Cardiac muscle cell (in vitro differentiated cells and primary cell): ENCODE results near the gene ZSCAN22. TPM values are rescaled to one million over a fixed set of nuclear protein-coding genes. Genes with fewer than 3 reads are reported as not detected.

ENCODE experiments used
- DNase-seq, 2 donors: peaks; one replicate each; pipeline versions ENCODE4 v3.0.0 to v3.0.0-alpha.2; 2010 to 2017; ENCODE audit warnings: low read depth in 1 of 2, low spot score in 1 of 2
- H3K27ac ChIP-seq: fragments of 200-600 bp; sonication (generic); 2 replicates; pipeline ENCODE4 v1.5.1; 2016
- H3K27me3 ChIP-seq: fragments of 200-600 bp; sonication (generic); 2 replicates; pipeline ENCODE4 v1.6.0; 2016; ENCODE audit warnings: control low read depth
- H3K36me3 ChIP-seq: fragments of 200-600 bp; sonication (generic); 2 replicates; pipeline ENCODE4 v1.5.1; 2016; ENCODE audit warnings: control low read depth
- H3K4me1 ChIP-seq: fragments of 200-600 bp; sonication (generic); 2 replicates; pipeline ENCODE4 v1.8.1; 2017; ENCODE audit warnings: low read depth, mild to moderate bottlenecking, mixed run types
- H3K4me3 ChIP-seq: fragments of 200-600 bp; sonication (generic); 2 replicates; pipeline ENCODE4 v1.5.1; 2016; ENCODE audit warnings: mild to moderate bottlenecking
- H3K9me3 ChIP-seq: fragments of 200-600 bp; sonication (generic); 2 replicates; pipeline ENCODE4 v1.5.1; 2017; ENCODE audit warnings: low read depth, mild to moderate bottlenecking, control low read depth
- polyA plus RNA-seq: library from polyadenylated mRNA; unstranded; fragments of >200 nt; fragmentation: Nextera tagmentation; extraction: Ambion mirVana; gene quantifications from 2 replicates; pipeline ENCODE4 v1.2.1, GENCODE V29; 2016
- total RNA-seq: library from RNA; depleted of rRNA; stranded (reverse); fragments of >200 nt; gene quantifications from 2 replicates; pipeline ENCODE4 v1.2.3, GENCODE V29; 2016
- TF ChIP-seq, protein P1 (sequence below): IDR thresholded peaks from 2 replicates; pipeline ENCODE4 v1.5.1; 2012; ENCODE audit warnings: low read depth, mild to moderate bottlenecking, low read length

The ZSCAN22 gene
- total and polyA plus RNA-seq, 2 experiments from 2014 or later: 2.5 to 4.2 TPM

GRCh38 chr19:58362272-58362994 is 35.6 kb downstream of the ZSCAN22 start, which contains the start of gene ZNF497:
Gene ZNF497, minus strand, starts transcription at chr19:58362751. Its CDS starts 5,116 bp downstream, at chr19:58357635.
- no peaks in the 10 kb centered on the region for H3K36me3 ChIP-seq
- H3K9me3 ChIP-seq: no peaks in the 10 kb centered on the region
- peak within 1 kb of the TSS; percentile 94 for H3K27ac ChIP-seq
- peak; percentile 97 to 99 for DNase-seq
- H3K4me1 ChIP-seq: no peaks in the 10 kb centered on the region
- no peaks in the 10 kb centered on the region for H3K27me3 ChIP-seq
- H3K4me3 ChIP-seq: peak within 1 kb of the TSS; percentile 68
- TF ChIP-seq, protein P1, sequence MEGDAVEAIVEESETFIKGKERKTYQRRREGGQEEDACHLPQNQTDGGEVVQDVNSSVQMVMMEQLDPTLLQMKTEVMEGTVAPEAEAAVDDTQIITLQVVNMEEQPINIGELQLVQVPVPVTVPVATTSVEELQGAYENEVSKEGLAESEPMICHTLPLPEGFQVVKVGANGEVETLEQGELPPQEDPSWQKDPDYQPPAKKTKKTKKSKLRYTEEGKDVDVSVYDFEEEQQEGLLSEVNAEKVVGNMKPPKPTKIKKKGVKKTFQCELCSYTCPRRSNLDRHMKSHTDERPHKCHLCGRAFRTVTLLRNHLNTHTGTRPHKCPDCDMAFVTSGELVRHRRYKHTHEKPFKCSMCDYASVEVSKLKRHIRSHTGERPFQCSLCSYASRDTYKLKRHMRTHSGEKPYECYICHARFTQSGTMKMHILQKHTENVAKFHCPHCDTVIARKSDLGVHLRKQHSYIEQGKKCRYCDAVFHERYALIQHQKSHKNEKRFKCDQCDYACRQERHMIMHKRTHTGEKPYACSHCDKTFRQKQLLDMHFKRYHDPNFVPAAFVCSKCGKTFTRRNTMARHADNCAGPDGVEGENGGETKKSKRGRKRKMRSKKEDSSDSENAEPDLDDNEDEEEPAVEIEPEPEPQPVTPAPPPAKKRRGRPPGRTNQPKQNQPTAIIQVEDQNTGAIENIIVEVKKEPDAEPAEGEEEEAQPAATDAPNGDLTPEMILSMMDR: no peak

DNA sequence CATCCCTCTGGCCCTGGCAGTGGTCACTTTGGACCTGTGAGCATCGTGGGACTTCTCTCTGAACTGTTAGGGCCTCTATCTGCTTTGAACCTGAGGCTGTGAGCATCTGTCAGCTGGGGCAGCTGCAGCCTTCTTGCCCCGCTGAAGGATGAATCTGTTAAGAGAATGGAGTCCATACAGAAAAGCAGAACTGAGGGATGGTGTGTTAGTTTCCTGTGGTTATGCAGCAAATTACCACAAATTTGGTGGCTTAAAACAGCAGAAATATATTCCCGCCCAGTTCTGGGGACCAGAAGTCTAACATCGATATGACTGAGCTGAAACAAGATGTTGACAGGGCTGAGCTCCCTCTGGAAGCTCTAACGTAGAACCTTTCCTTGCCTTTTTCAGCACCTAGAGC is 37.4 kb downstream of the ZSCAN22 start:
- Histone ChIP-seq H3K4me3 (no peak overlapping the region), H3K36me3 (no peaks in the 10 kb centered on the region), H3K4me1 (no peaks in the 10 kb centered on the region), H3K9me3 (no peaks in the 10 kb centered on the region), H3K27ac (no peak overlapping the region), H3K27me3 (no peaks in the 10 kb centered on the region)
- TF ChIP-seq, protein P1: no peak
- no peak for DNase-seq

DNA sequence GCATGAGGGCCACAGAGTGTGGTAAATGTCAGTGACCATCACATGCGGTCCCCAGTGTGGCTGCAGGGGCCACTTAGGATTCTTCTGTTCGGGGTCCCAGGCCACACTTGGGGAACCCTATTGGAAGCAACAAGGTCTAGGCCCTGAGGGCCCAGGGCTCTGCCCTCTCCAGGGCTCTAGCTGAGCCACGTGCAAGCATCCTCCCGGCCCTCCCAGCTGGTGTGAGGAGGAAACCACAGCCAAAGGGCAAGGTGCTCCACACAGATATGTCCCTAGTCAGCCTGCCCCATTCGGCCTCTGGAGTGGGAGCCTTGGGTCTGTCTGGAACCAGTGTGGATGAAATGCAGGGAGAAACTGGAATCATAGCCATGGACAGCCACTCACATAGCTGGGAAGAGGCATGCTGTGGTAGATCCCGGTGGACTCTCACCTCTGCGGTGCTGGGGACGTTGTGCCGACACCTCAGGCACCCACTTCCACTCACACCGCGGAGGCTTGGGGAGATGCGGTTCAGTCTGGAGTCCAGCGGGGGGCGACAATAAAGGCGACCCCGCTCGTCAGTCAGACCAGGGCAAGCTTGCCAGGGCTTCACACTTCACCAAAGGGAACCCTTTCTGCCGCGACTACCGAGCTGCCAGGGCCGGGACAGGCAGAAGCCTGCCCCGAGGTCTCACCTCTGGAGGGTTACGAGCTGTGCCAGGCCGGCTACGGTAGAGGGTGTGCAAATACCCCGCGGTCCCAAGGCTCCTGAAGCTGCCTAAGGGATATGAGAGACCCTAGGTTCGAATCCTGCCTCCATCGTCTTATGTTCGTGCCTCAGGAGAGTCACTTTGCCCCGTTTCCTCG is 40.0 kb downstream of the ZSCAN22 start:
- Histone ChIP-seq H3K27me3 (no peaks in the 10 kb centered on the region), H3K9me3 (no peaks in the 10 kb centered on the region), H3K4me1 (no peaks in the 10 kb centered on the region), H3K36me3 (no peaks in the 10 kb centered on the region), H3K4me3 (no peak overlapping the region), H3K27ac (no peak overlapping the region)
- DNase-seq: no peak
- TF ChIP-seq, protein P1: no peak

- no peaks in the 10 kb centered on the region for H3K4me1 ChIP-seq
- TF ChIP-seq, protein P1: no peak
- H3K36me3 ChIP-seq: no peaks in the 10 kb centered on the region
- no peaks in the 10 kb centered on the region for H3K9me3 ChIP-seq
- no peak overlapping the region for H3K27ac ChIP-seq
- H3K4me3 ChIP-seq: no peak overlapping the region
- no peaks in the 10 kb centered on the region for H3K27me3 ChIP-seq
- DNase-seq: no peak
Observed at GRCh38 chr19:58367698-58368454, 41.1 kb downstream of the ZSCAN22 start.

GRCh38 chr19:58368561-58369360 is 42.0 kb downstream of the ZSCAN22 start:
- no peaks in the 10 kb centered on the region for H3K9me3 ChIP-seq
- H3K36me3 ChIP-seq: no peaks in the 10 kb centered on the region
- H3K27me3 ChIP-seq: no peaks in the 10 kb centered on the region
- H3K4me3 ChIP-seq: no peak overlapping the region
- TF ChIP-seq, protein P1: no peak
- no peak for DNase-seq
- H3K27ac ChIP-seq: no peak overlapping the region
- H3K4me1 ChIP-seq: no peaks in the 10 kb centered on the region
